ES-I3 (cell line): ENCODE data around the gene BBS9.
"Not testable (repeated sequence)": the region's sequence is repeated elsewhere in the genome, so short reads cannot be mapped to it uniquely, and the experiment has no call there.

ENCODE experiments used
- H3K36me3 ChIP-seq: 2 replicates; pipeline ENCODE4 v1.6.1; 2013; ENCODE audit warnings: mild to moderate bottlenecking, low read length, control low read depth, moderate library complexity; ENCODE audit not compliant: insufficient read depth
- H3K4me1 ChIP-seq: 2 replicates; pipeline ENCODE4 v1.6.1; 2013; ENCODE audit warnings: mild to moderate bottlenecking, control low read depth, low read length; ENCODE audit not compliant: insufficient read depth
- H3K9ac ChIP-seq: 2 replicates; pipeline ENCODE4 v1.6.1; 2013; ENCODE audit warnings: low read depth, mild to moderate bottlenecking, low read length, moderate library complexity
- H3K9me3 ChIP-seq: 2 replicates; pipeline ENCODE4 v1.6.1; 2013; ENCODE audit warnings: mild to moderate bottlenecking, low read length, moderate library complexity; ENCODE audit not compliant: control insufficient read depth, insufficient read depth

Gene BBS9

DNA sequence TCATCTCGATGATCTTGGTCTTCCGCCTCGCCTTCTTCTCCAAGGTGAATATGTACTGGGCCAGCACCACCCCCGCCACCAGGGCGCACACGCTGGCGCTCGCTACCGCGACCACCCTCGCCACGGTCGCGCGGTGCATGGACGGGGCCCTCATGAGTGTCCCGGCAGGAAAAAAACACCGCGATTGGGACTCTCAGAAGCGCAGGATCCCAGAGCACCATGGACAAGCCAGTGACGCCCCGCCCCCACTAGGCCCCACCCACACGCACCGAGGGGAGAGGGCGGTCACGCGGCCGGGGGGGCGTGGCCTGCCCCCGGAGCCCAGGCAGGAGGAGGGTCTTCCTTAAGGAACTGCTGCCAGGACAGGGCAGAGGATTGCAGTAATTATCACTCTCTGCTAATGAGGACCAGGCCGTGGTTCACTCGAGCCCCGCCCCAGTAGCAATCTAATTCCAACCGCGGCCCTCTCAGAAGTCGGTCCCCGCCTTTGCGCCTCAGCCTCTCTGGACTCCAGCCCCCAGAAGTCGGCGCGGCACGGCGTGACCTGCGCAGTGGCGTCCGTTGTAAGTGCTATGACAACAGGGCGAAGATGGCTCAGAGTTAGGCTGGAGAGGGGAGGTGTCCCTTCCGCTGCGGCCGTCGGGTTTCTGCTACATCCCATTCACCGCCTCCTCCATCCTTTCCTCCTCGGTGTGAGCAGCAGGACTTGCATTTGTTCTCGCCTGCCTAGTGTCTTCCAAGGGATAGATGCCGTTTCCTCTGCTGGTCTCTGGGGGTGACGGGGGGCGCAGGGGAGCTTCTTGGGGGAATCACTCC lies at the start of gene BBS9:
TSS of gene BBS9 (plus strand) at position 575 of the 816 bp plus-strand sequence. CDS start 16,689 bp downstream, outside the sequence.
- H3K36me3 ChIP-seq, result no peaks in the 10 kb centered on the region
- no peaks in the 10 kb centered on the region for H3K4me1 ChIP-seq
- H3K9me3 ChIP-seq, result no peaks in the 10 kb centered on the region
- H3K9ac ChIP-seq, result peak within 1 kb of the TSS; percentile 97

DNA sequence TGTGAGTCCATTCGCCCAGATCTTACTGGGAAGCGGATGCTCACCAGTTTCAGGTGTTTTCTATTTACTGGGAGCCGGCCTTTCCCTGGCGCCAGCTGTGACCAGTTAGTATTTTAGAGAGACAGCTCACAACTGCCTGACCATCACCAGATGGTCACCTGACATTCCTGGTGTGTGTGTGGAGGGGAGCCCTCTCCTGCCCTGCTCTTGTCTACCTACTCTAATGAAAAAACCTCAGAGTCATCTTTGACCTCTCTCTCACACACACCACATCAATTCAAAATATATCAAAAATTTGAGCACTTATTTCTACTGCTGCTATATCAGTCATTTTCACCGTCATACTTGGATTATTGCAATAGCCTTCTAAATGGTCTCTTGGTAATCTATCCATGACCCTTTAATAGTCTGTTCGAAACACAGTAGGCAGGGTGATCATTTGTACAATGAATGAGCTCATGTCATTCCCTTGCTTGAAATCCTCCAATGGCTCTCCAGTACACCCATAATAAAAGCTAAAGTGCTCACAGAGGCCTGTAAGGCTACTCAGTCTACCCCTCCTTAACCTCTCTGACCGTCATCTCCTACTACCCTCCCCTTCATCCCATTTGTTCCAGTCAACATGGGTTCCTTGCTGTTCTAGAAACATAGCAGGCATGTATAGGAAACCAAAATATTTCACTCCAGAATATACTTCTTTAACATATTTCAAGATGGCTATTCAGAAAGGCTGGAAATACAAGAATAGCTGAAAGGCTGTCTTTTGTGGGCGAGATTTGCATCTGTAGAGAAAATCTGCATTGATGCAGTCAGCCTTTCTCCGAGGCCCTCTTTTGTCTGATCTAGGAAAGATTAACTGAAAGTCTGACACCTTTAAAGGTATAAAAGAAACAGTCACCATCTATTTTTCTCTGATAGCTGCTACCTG lies 49.3 kb upstream of the BBS9 start:
- no peak overlapping the region for H3K9ac ChIP-seq
- peaks cover 22% of the 10 kb centered on the region; the same call in 1 of the 2 replicates for H3K4me1 ChIP-seq
- no peaks in the 10 kb centered on the region for H3K9me3 ChIP-seq
- H3K36me3 ChIP-seq, result no peaks in the 10 kb centered on the region

- H3K36me3 ChIP-seq, result no peaks in the 10 kb centered on the region
- H3K9me3 ChIP-seq, result no peaks in the 10 kb centered on the region
- no peak overlapping the region for H3K9ac ChIP-seq
- no peaks in the 10 kb centered on the region for H3K4me1 ChIP-seq
Measured at GRCh38 chr7:33087356-33087755, 42.0 kb upstream of the BBS9 start.

DNA sequence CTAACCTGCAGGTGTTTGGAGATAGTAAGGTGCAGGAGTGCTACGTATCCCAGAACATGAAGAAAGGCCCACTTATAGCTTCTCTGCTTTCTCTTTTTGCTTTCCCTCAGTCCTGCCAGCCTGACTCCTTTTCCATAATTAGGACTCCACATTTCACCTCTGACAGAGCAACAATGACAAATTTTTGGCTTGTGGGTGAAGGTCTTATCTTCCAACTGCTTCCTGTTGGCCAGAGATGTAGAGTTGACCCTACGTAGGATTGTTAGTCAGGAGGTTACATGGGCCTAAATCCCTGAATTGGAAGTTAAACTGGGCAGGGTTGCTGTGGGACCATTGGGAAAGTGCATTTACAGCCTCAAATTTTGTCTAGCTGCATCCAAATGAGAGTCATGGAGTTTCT lies 41.5 kb upstream of the BBS9 start:
- H3K36me3 ChIP-seq, result no peaks in the 10 kb centered on the region
- H3K4me1 ChIP-seq, result no peaks in the 10 kb centered on the region
- H3K9me3 ChIP-seq, result no peaks in the 10 kb centered on the region
- H3K9ac ChIP-seq, result no peak overlapping the region

- Histone ChIP-seq H3K9me3 (no peaks in the 10 kb centered on the region), H3K4me1 (no peaks in the 10 kb centered on the region), H3K9ac (no peak overlapping the region), H3K36me3 (no peaks in the 10 kb centered on the region)
Measured at GRCh38 chr7:33089142-33089541, 40.2 kb upstream of the BBS9 start.

DNA sequence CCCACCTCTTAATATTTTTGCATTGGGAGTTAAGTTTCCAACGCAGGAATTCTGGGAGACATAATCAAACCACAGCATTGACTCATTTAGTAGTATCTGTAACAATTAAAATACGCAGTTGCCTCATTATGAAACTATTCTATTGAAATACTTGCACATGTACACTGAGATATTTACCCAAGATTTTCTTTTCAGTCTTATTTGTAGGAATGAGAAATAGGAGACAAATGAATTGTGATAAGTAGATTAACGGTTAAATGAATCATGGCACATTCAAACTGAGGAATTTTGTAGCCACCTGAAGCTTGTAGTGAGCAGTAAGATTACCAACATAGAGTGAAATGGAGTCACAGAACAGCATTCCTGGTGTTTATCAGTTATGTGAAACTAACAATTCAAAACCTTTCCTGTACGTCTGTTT lies 38.2 kb upstream of the BBS9 start:
- Histone ChIP-seq H3K9ac (no peak overlapping the region), H3K36me3 (peaks cover 3% of the 10 kb centered on the region), H3K4me1 (no peaks in the 10 kb centered on the region), H3K9me3 (no peaks in the 10 kb centered on the region)

GRCh38 chr7:33091641-33092191 lies 37.6 kb upstream of the BBS9 start:
- no peaks in the 10 kb centered on the region for H3K9me3 ChIP-seq
- no peaks in the 10 kb centered on the region for H3K4me1 ChIP-seq
- no peak overlapping the region for H3K9ac ChIP-seq

GRCh38 chr7:33093266-33093665 lies 36.1 kb upstream of the BBS9 start:
- no peaks in the 10 kb centered on the region for H3K9me3 ChIP-seq
- no peaks in the 10 kb centered on the region for H3K4me1 ChIP-seq
- no peak overlapping the region for H3K9ac ChIP-seq
- peaks cover 7% of the 10 kb centered on the region for H3K36me3 ChIP-seq

More at GRCh38 chr7:33091641-33092191, 37.6 kb upstream of the BBS9 start:
- peaks cover 7% of the 10 kb centered on the region for H3K36me3 ChIP-seq

DNA sequence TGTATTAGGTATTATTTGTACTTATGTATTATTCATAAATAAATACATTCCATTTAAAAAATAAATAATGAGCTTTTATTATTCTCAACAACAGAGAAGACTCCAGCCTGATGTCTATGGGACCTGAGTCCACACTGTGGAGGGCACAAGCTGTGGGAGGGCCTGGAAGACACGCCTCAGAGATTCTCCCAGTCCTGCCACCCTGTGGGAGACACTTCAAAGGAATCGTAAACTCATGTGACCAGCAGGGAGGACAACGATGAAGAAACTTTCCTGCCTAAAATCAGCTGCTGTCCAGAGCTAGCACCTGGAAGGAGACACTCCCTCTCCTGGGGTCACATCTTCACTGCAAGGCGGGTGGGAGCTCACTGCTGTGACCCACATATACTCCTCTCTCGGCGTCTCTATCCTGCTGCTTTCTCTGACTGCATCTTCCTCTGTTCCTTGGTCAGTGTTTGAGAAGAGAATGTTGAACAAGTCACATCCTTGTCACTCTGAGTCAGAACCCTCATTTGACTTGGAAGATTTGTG lies 34.6 kb upstream of the BBS9 start:
- H3K4me1 ChIP-seq, H3K9ac ChIP-seq, H3K9me3 ChIP-seq, H3K36me3 ChIP-seq: not testable (repeated sequence)

GRCh38 chr7:33099154-33099940 lies 30.0 kb upstream of the BBS9 start:
- H3K36me3 ChIP-seq, result peaks cover 7% of the 10 kb centered on the region
- no peaks in the 10 kb centered on the region for H3K4me1 ChIP-seq
- H3K9me3 ChIP-seq, result no peaks in the 10 kb centered on the region
- H3K9ac ChIP-seq, result no peak overlapping the region

- Histone ChIP-seq H3K9me3 (no peaks in the 10 kb centered on the region), H3K4me1 (no peaks in the 10 kb centered on the region), H3K36me3 (peaks cover 7% of the 10 kb centered on the region), H3K9ac (no peak overlapping the region)
Measured at GRCh38 chr7:33100770-33101169, 28.6 kb upstream of the BBS9 start.

DNA sequence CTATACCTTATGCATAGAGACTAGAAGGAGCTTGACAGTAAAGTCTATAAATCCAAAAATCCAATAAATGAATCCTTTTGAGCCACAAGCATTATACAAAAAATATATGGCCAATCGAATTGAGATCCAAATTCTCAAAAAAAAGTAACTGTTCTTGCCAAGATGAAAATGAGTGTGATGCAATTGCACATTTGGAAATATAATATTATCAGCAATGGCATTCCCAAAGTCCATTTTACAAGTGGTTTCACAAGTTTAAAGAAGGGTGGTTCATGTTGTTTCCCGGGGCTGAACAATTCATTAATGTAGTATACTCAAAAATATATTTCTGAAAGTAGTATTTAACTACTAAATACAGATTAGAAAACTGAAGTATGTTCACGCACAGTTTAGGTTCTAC lies 27.5 kb upstream of the BBS9 start:
- no peaks in the 10 kb centered on the region for H3K4me1 ChIP-seq
- no peaks in the 10 kb centered on the region for H3K9me3 ChIP-seq
- H3K36me3 ChIP-seq, result no peaks in the 10 kb centered on the region; the same call in 1 of the 2 replicates
- no peak overlapping the region for H3K9ac ChIP-seq

DNA sequence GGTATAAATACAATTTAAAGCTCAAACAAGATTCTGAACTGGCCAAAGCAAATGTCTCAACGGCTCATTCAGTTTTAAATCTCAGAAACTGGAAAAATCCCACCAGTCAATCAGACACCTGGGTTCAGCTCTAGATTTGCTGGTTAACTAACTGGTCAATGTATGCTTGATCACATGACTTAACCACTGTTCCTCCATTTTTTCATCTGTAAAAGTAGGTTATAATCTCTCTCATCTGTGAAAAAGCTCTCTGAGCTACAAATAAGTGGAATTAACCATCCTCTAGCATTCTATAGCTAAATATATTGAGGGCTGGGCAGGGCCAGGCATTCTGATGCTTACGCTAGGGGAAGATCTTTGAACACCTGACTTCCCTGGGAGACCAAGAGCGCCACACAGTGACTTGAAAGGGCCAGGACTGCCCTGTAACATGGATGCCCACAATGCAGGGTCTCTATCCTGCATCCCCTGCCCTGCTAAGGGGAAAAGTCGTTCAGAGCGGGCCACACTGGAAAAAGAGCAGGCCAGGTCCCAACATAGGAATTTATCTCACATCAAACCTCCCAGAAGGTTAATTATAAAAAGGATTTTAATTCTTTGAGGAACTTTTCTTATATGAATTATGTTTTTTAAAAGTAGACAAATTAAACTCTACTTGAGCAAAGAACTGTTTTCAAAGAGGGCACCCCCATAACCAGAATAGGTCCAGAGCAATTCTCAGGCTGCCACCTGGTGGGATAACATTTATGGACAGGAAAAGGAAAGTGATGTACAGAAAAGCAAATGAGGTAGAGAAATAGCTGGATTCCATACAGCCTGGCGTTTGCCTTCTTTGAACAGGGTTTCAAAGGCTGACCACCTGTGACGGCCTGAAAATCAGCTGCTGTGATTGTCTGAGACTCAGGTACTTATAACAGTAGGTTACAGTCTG lies 22.0 kb upstream of the BBS9 start:
- Histone ChIP-seq H3K9me3 (no peaks in the 10 kb centered on the region), H3K9ac (no peak overlapping the region; the same call in 1 of the 2 replicates), H3K4me1 (no peaks in the 10 kb centered on the region; the same call in 1 of the 2 replicates), H3K36me3 (no peaks in the 10 kb centered on the region)
